Measurements from ENCODE around the gene FGR. TPM values are rescaled to one million over a fixed set of nuclear protein-coding genes. Genes with fewer than 3 reads are reported as not detected.

FGR gene
- polyA plus RNA-seq, 3 donors = 371 to 1,340 (median 571) TPM

DNA sequence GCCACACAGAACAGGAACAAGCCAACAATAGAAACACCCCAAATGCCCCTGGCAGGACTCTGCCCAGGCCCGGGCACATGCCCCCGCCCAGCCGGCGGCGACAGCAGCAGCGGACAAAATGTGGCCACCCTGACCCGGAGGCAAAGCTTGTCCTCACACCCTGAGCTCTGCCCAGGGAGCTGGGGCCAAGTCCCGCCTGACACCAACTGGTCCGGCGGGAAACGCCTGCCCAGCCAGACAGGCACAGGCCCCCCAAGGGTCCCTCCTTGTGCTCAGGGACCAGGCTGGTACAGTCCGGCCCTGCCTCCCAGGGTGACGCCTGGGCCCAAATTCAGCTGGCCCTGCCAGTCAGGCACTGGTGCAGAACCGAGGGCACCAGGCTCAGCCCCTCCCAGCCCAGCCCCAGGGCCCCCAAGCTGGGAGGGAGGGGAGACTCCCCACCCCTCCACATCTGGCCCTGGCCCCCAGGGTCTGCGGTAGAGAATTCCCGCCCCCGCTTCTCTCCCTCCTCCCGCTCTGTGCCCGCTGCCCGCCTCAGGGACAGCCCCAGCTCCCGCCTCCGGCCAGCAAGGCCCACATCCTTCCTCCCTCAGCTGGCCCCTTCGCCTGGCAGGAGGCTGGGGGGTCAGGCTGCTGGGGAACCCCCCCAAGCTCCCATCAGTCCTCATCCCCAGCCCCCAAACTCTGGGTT is 33.1 kb downstream of the FGR start:
- peak overlapping the region; percentile 24 for H2AFZ ChIP-seq (ENCODE audit: insufficient read depth, low read depth, low read length, poor library complexity, severe bottlenecking)
- peaks cover 1 to 3% of the 10 kb centered on the region in 2 donors for H3K36me3 Mint-ChIP-seq
- TF ChIP-seq, protein P1, sequence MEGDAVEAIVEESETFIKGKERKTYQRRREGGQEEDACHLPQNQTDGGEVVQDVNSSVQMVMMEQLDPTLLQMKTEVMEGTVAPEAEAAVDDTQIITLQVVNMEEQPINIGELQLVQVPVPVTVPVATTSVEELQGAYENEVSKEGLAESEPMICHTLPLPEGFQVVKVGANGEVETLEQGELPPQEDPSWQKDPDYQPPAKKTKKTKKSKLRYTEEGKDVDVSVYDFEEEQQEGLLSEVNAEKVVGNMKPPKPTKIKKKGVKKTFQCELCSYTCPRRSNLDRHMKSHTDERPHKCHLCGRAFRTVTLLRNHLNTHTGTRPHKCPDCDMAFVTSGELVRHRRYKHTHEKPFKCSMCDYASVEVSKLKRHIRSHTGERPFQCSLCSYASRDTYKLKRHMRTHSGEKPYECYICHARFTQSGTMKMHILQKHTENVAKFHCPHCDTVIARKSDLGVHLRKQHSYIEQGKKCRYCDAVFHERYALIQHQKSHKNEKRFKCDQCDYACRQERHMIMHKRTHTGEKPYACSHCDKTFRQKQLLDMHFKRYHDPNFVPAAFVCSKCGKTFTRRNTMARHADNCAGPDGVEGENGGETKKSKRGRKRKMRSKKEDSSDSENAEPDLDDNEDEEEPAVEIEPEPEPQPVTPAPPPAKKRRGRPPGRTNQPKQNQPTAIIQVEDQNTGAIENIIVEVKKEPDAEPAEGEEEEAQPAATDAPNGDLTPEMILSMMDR (IDR thresholded peaks at IDR 0.05) = no peak
- H3K27ac ChIP-seq (ENCODE audit: low read depth in 1 of 2, low read length in 2 of 2) = no peak overlapping the region
- H3K27ac Mint-ChIP-seq = peak overlapping the region in 2 of 7 donors; percentile 43 to 62
- peaks cover 8 to 26% (median 9%) of the 10 kb centered on the region in 3 donors for H3K27me3 Mint-ChIP-seq (ENCODE audit: low read depth in 3 of 3)
- H3K4me3 ChIP-seq (replicated peaks in 1 of 3; ENCODE audit: low read depth in 2 of 3, low read length in 3 of 3) = peak overlapping the region; percentile 4 to 89 (median 16)
- intact Hi-C loops (cut with micrococcal nuclease) = loop anchor here (2.0 to 10.0 kb wide), 5 partner anchors 45 to 297 kb away; partner anchors contain the start of gene WASF2 (in 1 of the 2)
- H3K4me1 Mint-ChIP-seq = peaks cover 56% of the 10 kb centered on the region
- H3K4me3 Mint-ChIP-seq = peak overlapping the region; percentile 72 to 82
- no peaks in the 10 kb centered on the region for H3K9me3 Mint-ChIP-seq
- H3K4me1 ChIP-seq (ENCODE audit: control insufficient read depth in 1 of 2, insufficient read depth in 2 of 2, low read length in 2 of 2) = peaks cover 29 to 51% of the 10 kb centered on the region in 2 donors
- DNase-seq = peak in 1 of 3 donors; percentile 35
- H3K27me3 ChIP-seq (ENCODE audit: control insufficient read depth in 2 of 2, insufficient read depth in 2 of 2, low read length in 2 of 2) = peaks cover 0 to 4% of the 10 kb centered on the region in 2 donors
- no peaks in the 10 kb centered on the region for H3K36me3 ChIP-seq (replicated peaks in 1 of 2; ENCODE audit: control insufficient read depth in 1 of 2, insufficient read depth in 2 of 2, low read length in 2 of 2)
- H3K9me3 ChIP-seq (replicated peaks in 1 of 2; ENCODE audit: control insufficient read depth in 1 of 2, insufficient read depth in 1 of 2, low read length in 2 of 2) = no peaks in the 10 kb centered on the region
- 3% methylated on average over 17 of the region's 23 CpGs for WGBS (ENCODE audit: insufficient coverage)
- peaks cover 58% of the 10 kb centered on the region for H4K20me1 ChIP-seq (ENCODE audit: insufficient read depth, low read length)
- H3K4me2 ChIP-seq (replicated peaks; ENCODE audit: extremely low read depth, low read length, poor library complexity, severe bottlenecking) = peak overlapping the region; percentile 90
- no peak overlapping the region for H3K9ac ChIP-seq (ENCODE audit: insufficient read depth, low read length, poor library complexity, severe bottlenecking)
- peaks cover 19% of the 10 kb centered on the region for H3K79me2 ChIP-seq (ENCODE audit: insufficient read depth, low read length)

- Histone ChIP-seq H3K9me3 (replicated peaks in 1 of 2; ENCODE audit: control insufficient read depth in 1 of 2, insufficient read depth in 1 of 2, low read length in 2 of 2) (no peaks in the 10 kb centered on the region), H3K4me2 (replicated peaks; ENCODE audit: extremely low read depth, low read length, poor library complexity, severe bottlenecking) (peak overlapping the region; percentile 90), H3K27me3 (ENCODE audit: control insufficient read depth in 2 of 2, insufficient read depth in 2 of 2, low read length in 2 of 2) (peaks cover 0 to 4% of the 10 kb centered on the region in 2 donors), H3K27ac (ENCODE audit: low read depth in 1 of 2, low read length in 2 of 2) (no peak overlapping the region), H3K4me1 (ENCODE audit: control insufficient read depth in 1 of 2, insufficient read depth in 2 of 2, low read length in 2 of 2) (peaks cover 29 to 49% of the 10 kb centered on the region in 2 donors), H4K20me1 (ENCODE audit: insufficient read depth, low read length) (peaks cover 62% of the 10 kb centered on the region), H3K36me3 (replicated peaks in 1 of 2; ENCODE audit: control insufficient read depth in 1 of 2, insufficient read depth in 2 of 2, low read length in 2 of 2) (no peaks in the 10 kb centered on the region), H3K9ac (ENCODE audit: insufficient read depth, low read length, poor library complexity, severe bottlenecking) (no peak overlapping the region), H2AFZ (ENCODE audit: insufficient read depth, low read depth, low read length, poor library complexity, severe bottlenecking) (no peak overlapping the region), H3K79me2 (ENCODE audit: insufficient read depth, low read length) (peaks cover 19% of the 10 kb centered on the region), H3K4me3 (replicated peaks in 1 of 3; ENCODE audit: low read depth in 2 of 3, low read length in 3 of 3) (peak overlapping the region in 1 of 3 experiments; percentile 89)
- peaks cover 8 to 26% (median 9%) of the 10 kb centered on the region in 3 donors for H3K27me3 Mint-ChIP-seq (ENCODE audit: low read depth in 3 of 3)
- intact Hi-C loops (cut with micrococcal nuclease) = loop anchor here (5.0 to 10.0 kb wide), 4 partner anchors 107 to 297 kb away; partner anchors contain the start of gene WASF2 (in 1 of the 2)
- peaks cover 50% of the 10 kb centered on the region for H3K4me1 Mint-ChIP-seq
- no peaks in the 10 kb centered on the region for H3K9me3 Mint-ChIP-seq
- no peak for DNase-seq
- H3K36me3 Mint-ChIP-seq = peaks cover 1 to 3% of the 10 kb centered on the region in 2 donors
- TF ChIP-seq, protein P1 (IDR thresholded peaks at IDR 0.05) = no peak
- H3K27ac Mint-ChIP-seq = peak overlapping the region in 2 of 7 donors; percentile 43 to 62
- peak overlapping the region; percentile 43 to 51 for H3K4me3 Mint-ChIP-seq
These were observed 33.6 kb downstream of the FGR start for GRCh38 chr1:27601321-27601770.

Measured in CD14-positive monocyte (primary cell).